ENCODE measurements around the gene SHTN1.

- TF ChIP-seq EZH2 (IDR thresholded peaks at IDR 0.05; ENCODE audit: low read length, missing control alignments) (no peak), CTCF (conservative IDR thresholded peaks at IDR 0.05 in 1 of 2, IDR thresholded peaks at IDR 0.05 in 1 of 2; ENCODE audit: low read depth in 1 of 2, low read length in 2 of 2) (no peak)
Observed at GRCh38 chr10:116892907-116893685, 111.9 kb downstream of the SHTN1 start.

Data from fibroblast of lung (primary cell).